ENCODE results near the gene MOB1B. TPM values are rescaled to one million over a fixed set of nuclear protein-coding genes. Genes with fewer than 3 reads are reported as not detected.

MOB1B gene
- total and polyA plus RNA-seq, 9 donors = 6.4 to 25.7 (median 17.6) TPM

- intact Hi-C loops (cut with DNase I) = loop anchor here in 1 of 4 donors (10.0 kb wide), 1 partner anchor 92 kb away; the partner anchor contains the start of gene DCK
- Histone ChIP-seq H3K27me3 (no peaks in the 10 kb centered on the region), H3K4me3 (peak overlapping the region; percentile 98), H3K4me1 (ENCODE audit: insufficient read depth) (peaks cover 5% of the 10 kb centered on the region), H3K36me3 (no peaks in the 10 kb centered on the region), H3K27ac (peak overlapping the region; percentile 77 to 89), H3K9me3 (no peaks in the 10 kb centered on the region)
- no peak for TF ChIP-seq POLR2A (IDR thresholded peaks at IDR 0.05)
- no peak for TF ChIP-seq EP300 (IDR thresholded peaks at IDR 0.05)
- TF ChIP-seq, protein P1, sequence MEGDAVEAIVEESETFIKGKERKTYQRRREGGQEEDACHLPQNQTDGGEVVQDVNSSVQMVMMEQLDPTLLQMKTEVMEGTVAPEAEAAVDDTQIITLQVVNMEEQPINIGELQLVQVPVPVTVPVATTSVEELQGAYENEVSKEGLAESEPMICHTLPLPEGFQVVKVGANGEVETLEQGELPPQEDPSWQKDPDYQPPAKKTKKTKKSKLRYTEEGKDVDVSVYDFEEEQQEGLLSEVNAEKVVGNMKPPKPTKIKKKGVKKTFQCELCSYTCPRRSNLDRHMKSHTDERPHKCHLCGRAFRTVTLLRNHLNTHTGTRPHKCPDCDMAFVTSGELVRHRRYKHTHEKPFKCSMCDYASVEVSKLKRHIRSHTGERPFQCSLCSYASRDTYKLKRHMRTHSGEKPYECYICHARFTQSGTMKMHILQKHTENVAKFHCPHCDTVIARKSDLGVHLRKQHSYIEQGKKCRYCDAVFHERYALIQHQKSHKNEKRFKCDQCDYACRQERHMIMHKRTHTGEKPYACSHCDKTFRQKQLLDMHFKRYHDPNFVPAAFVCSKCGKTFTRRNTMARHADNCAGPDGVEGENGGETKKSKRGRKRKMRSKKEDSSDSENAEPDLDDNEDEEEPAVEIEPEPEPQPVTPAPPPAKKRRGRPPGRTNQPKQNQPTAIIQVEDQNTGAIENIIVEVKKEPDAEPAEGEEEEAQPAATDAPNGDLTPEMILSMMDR (IDR thresholded peaks at IDR 0.05) = no peak
- DNase-seq = peak in 1 of 5 donors; percentile 67
- WGBS, 3 donors = 0 to 1% (median 1%) methylated on average over 30 to 48 of the region's 48 CpGs
These were observed 565 bp downstream of the MOB1B start for GRCh38 chr4:70902577-70903290.

DNA sequence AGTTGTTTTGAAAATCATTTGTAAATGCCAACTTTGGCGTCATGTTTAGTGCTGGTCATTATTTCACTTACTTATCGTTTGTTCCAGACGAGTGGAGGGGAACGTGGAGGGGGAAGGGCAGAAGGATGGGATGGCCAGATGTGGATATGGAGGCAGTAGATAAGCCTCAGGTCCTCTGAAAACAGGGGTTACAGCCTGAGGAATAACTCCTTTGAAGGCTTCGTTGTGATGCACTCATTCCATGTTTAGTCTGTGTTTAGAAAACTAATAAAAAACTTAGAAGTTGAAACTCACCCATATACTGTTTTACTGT lies 1.1 kb downstream of the MOB1B start:
- Histone ChIP-seq H3K27me3 (no peaks in the 10 kb centered on the region), H3K4me1 (ENCODE audit: insufficient read depth) (peaks cover 5% of the 10 kb centered on the region), H3K4me3 (peak overlapping the region; percentile 98), H3K36me3 (no peaks in the 10 kb centered on the region), H3K9me3 (no peaks in the 10 kb centered on the region), H3K27ac (peak overlapping the region in 1 of 2 donors; percentile 77)
- 0 to 1% (median 1%) methylated on average over 5 of the region's 5 CpGs for WGBS, 3 donors
- peak in 2 of 5 donors; percentile 16 to 30 for DNase-seq
- intact Hi-C loops (cut with DNase I) = loop anchor here in 1 of 4 donors (10.0 kb wide), 1 partner anchor 92 kb away; the partner anchor contains the start of gene DCK
- TF ChIP-seq POLR2A (IDR thresholded peaks at IDR 0.05) = no peak
- TF ChIP-seq, protein P1 (IDR thresholded peaks at IDR 0.05) = no peak
- no peak for TF ChIP-seq EP300 (IDR thresholded peaks at IDR 0.05)

DNA sequence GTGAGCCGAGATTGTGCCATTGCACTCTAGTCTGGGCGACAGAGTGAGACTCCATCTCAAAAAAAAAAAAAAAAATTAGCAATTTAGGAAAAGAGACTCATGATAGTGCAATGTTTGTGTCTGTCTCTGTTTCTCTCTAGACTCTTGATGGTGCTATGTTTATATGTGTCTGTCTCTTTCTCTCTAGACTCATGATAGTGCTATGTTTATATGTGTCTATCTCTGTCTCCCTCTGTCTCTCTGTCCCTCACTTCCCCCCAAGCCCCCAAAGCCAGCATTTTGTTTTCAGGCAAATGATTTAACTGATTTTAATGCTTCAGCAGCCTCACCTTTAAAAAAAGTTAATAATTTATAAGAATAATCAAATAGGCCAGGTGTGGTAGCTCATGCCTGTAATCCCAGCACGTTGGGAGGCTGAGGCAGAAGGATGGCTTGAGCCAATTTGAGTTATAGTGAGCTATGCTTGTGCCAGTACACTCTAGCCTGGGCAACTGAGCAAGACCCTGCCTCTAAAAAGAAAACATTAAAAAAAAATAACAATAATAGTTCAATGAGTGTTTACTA lies 6.9 kb downstream of the MOB1B start:
- Histone ChIP-seq H3K27me3 (no peaks in the 10 kb centered on the region), H3K27ac (no peak overlapping the region), H3K36me3 (no peaks in the 10 kb centered on the region), H3K4me3 (no peak overlapping the region), H3K4me1 (ENCODE audit: insufficient read depth) (peaks cover 5% of the 10 kb centered on the region), H3K9me3 (no peaks in the 10 kb centered on the region)
- intact Hi-C loops (cut with DNase I) = loop anchor here in 2 of 4 donors (5.0 to 10.0 kb wide), 2 partner anchors 86 to 222 kb away; partner anchors contain the start of genes DCK (in 1 of the 2) and UTP3 (in 1 of the 2)
- 80 to 83% (median 82%) methylated on average over 3 of the region's 3 CpGs for WGBS, 3 donors
- DNase-seq = no peak
- TF ChIP-seq POLR2A (IDR thresholded peaks at IDR 0.05) = no peak
- TF ChIP-seq, protein P1 (IDR thresholded peaks at IDR 0.05) = no peak

- no peaks in the 10 kb centered on the region for H3K9me3 ChIP-seq
- no peak for DNase-seq
- intact Hi-C loops (cut with DNase I) = no loop called here
- H3K27me3 ChIP-seq = no peaks in the 10 kb centered on the region
- H3K36me3 ChIP-seq = no peaks in the 10 kb centered on the region
- WGBS, 3 donors = 86 to 98% (median 96%) methylated on average over 2 of the region's 2 CpGs
- H3K27ac ChIP-seq = peak overlapping the region in 1 of 2 donors; percentile 71
- no peak for TF ChIP-seq EP300 (IDR thresholded peaks at IDR 0.05)
- TF ChIP-seq POLR2A (IDR thresholded peaks at IDR 0.05) = no peak
- TF ChIP-seq, protein P1 (IDR thresholded peaks at IDR 0.05) = no peak
- no peak overlapping the region for H3K4me3 ChIP-seq
- peaks cover 6% of the 10 kb centered on the region for H3K4me1 ChIP-seq (ENCODE audit: insufficient read depth)
These were observed 11.8 kb downstream of the MOB1B start for GRCh38 chr4:70914000-70914399.
